PFSK-1 (cell line): ENCODE measurements around the gene CLN6.

ENCODE experiments used
- FOXP2 ChIP-seq: optimal IDR thresholded peaks from 2 replicates; pipeline ENCODE3; 2011; ENCODE audit warnings: borderline replicate concordance, control low read depth, inconsistent platforms; ENCODE audit not compliant: insufficient read depth; ENCODE audit errors: extremely low read length, extremely low read depth
- POLR2AphosphoS5 ChIP-seq: IDR thresholded peaks from 2 replicates; pipeline ENCODE4 v1.6.1; 2012; ENCODE audit warnings: low read depth, mild to moderate bottlenecking, control low read depth, low read length, moderate library complexity
- SIN3A ChIP-seq: IDR thresholded peaks from 2 replicates; pipeline ENCODE4 v1.6.1; 2012; ENCODE audit warnings: mild to moderate bottlenecking, low read length, moderate library complexity, borderline replicate concordance; ENCODE audit not compliant: insufficient read depth
- TAF1 ChIP-seq: IDR thresholded peaks from 2 replicates; pipeline ENCODE4 v1.6.1; 2012; ENCODE audit warnings: low read length, control low read depth, borderline replicate concordance; ENCODE audit not compliant: insufficient read depth
- TF ChIP-seq, protein P1 (sequence below), 2 experiments: IDR thresholded peaks; 2 replicates each; pipeline versions ENCODE4 v1.6.1 to v1.8.0; 2011 to 2012; ENCODE audit warnings: low read depth in 2 of 2, low read length in 2 of 2, control low read depth in 1 of 2, inconsistent platforms in 1 of 2, mild to moderate bottlenecking in 1 of 2, moderate library complexity in 1 of 2; ENCODE audit not compliant: insufficient read depth in 1 of 2

CLN6 gene

DNA sequence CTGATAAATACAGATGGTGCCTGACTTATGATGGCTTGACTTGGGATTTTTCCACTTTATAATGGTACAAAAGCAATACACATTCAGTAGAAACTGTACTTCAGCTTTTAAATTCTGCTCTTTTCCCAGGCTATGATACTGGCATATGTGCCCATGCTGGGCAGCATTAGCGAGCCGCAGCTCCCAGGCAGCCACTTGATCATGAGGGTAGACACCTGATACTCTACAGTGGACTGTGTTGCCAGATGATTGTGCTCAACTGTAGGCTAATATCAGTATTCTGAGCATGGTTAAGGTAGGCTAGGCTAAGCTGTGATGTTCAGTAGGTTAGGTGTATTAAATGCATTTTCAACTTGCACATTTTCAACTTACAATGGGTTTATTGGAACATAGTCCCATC lies 30.4 kb upstream of the CLN6 start:
- TF ChIP-seq SIN3A (no peak), POLR2AphosphoS5 (no peak), TAF1 (no peak), FOXP2 (no peak)
- TF ChIP-seq, protein P1, sequence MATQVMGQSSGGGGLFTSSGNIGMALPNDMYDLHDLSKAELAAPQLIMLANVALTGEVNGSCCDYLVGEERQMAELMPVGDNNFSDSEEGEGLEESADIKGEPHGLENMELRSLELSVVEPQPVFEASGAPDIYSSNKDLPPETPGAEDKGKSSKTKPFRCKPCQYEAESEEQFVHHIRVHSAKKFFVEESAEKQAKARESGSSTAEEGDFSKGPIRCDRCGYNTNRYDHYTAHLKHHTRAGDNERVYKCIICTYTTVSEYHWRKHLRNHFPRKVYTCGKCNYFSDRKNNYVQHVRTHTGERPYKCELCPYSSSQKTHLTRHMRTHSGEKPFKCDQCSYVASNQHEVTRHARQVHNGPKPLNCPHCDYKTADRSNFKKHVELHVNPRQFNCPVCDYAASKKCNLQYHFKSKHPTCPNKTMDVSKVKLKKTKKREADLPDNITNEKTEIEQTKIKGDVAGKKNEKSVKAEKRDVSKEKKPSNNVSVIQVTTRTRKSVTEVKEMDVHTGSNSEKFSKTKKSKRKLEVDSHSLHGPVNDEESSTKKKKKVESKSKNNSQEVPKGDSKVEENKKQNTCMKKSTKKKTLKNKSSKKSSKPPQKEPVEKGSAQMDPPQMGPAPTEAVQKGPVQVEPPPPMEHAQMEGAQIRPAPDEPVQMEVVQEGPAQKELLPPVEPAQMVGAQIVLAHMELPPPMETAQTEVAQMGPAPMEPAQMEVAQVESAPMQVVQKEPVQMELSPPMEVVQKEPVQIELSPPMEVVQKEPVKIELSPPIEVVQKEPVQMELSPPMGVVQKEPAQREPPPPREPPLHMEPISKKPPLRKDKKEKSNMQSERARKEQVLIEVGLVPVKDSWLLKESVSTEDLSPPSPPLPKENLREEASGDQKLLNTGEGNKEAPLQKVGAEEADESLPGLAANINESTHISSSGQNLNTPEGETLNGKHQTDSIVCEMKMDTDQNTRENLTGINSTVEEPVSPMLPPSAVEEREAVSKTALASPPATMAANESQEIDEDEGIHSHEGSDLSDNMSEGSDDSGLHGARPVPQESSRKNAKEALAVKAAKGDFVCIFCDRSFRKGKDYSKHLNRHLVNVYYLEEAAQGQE (IDR thresholded peaks at IDR 0.05; ENCODE audit: insufficient read depth in 1 of 2, low read depth in 2 of 2, low read length in 2 of 2): no peak

- TF ChIP-seq, protein P1 (IDR thresholded peaks at IDR 0.05; ENCODE audit: insufficient read depth in 1 of 2, low read depth in 2 of 2, low read length in 2 of 2): no peak
- TF ChIP-seq TAF1 (no peak), SIN3A (no peak), POLR2AphosphoS5 (no peak), FOXP2 (no peak)
Measured at GRCh38 chr15:68258692-68259091, 29.2 kb upstream of the CLN6 start.

- TF ChIP-seq, protein P1 (IDR thresholded peaks at IDR 0.05; ENCODE audit: insufficient read depth in 1 of 2, low read depth in 2 of 2, low read length in 2 of 2): no peak
- TF ChIP-seq TAF1 (no peak), FOXP2 (no peak), SIN3A (no peak), POLR2AphosphoS5 (no peak)
Measured at GRCh38 chr15:68256675-68257450, 27.3 kb upstream of the CLN6 start.

GRCh38 chr15:68252925-68253534 lies 23.5 kb upstream of the CLN6 start:
- TF ChIP-seq, protein P1 (IDR thresholded peaks at IDR 0.05; ENCODE audit: insufficient read depth in 1 of 2, low read depth in 2 of 2, low read length in 2 of 2): no peak
- no peak for TF ChIP-seq POLR2AphosphoS5
- no peak for TF ChIP-seq FOXP2
- TF ChIP-seq SIN3A: no peak
- TF ChIP-seq TAF1: no peak
